IMR-90 (cell line): ENCODE measurements around the gene MPG. TPM values are rescaled to one million over a fixed set of nuclear protein-coding genes. Genes with fewer than 3 reads are reported as not detected.
A peak's percentile ranks its signal among the peaks of the same experiment; 100 is the strongest.

Experiments
- ATAC-seq: fragments of 200-7000 bp; cut with Tn5 transposase; 2 replicates; pipeline ENCODE4 v1.9.1; 2020; ENCODE audit warnings: low read depth, mild to moderate bottlenecking, moderate library complexity
- BruUV-seq: library from RNA; stranded (reverse); fragments of 400-500 nt; replicated peaks from 2 replicates; lab custom pipeline; 2021; lab: Mats Ljungman, UMichigan
- CTCF ChIA-PET: fragments of 300-600 bp; formaldehyde crosslinking; extraction: SDS; loops from one replicate; lab custom pipeline; 2021; ENCODE audit warnings: antibody characterized with exemption; lab: Yijun Ruan, JAX
- POLR2A ChIA-PET: fragments of 300-600 bp; sonication (Branson Sonifier 250); formaldehyde crosslinking; loops from one replicate; lab custom pipeline; 2022; ENCODE audit warnings: antibody characterized with exemption; ENCODE audit not compliant: unreplicated experiment; lab: Charles Lee
- DNase-seq: peaks from one replicate; pipeline ENCODE4 v3.0.0; 2013
- H2AFZ ChIP-seq: replicated peaks from 2 replicates; pipeline ENCODE3; 2013; ENCODE audit warnings: low read length, mild to moderate bottlenecking; ENCODE audit not compliant: poor library complexity
- H2AK5ac ChIP-seq: 2 replicates; pipeline ENCODE4 v1.6.1; 2013; ENCODE audit warnings: low read depth, low read length, inconsistent platforms
- H2AK9ac ChIP-seq: replicated peaks from 2 replicates; pipeline ENCODE3; 2013; ENCODE audit warnings: mild to moderate bottlenecking, low read depth, low read length, moderate library complexity; ENCODE audit not compliant: poor library complexity
- H2BK120ac ChIP-seq: 2 replicates; pipeline ENCODE4 v1.6.1; 2013; ENCODE audit warnings: low read depth, low read length, inconsistent platforms
- H2BK15ac ChIP-seq: 3 replicates; pipeline ENCODE4 v1.6.1; 2013; ENCODE audit warnings: low read depth, low read length, inconsistent platforms
- H2BK20ac ChIP-seq: 2 replicates; pipeline ENCODE4 v1.6.1; 2013; ENCODE audit warnings: low read depth, mild to moderate bottlenecking, inconsistent platforms, low read length, moderate library complexity
- H2BK5ac ChIP-seq: 2 replicates; pipeline ENCODE4 v1.6.1; 2013; ENCODE audit warnings: mild to moderate bottlenecking, low read depth, low read length, inconsistent platforms; ENCODE audit not compliant: poor library complexity, severe bottlenecking
- H3K14ac ChIP-seq: replicated peaks from 2 replicates; pipeline ENCODE4 v1.6.1; 2013; ENCODE audit warnings: low read depth, low read length, inconsistent platforms
- H3K18ac ChIP-seq: 2 replicates; pipeline ENCODE4 v1.6.1; 2013; ENCODE audit warnings: low read depth, low read length, control low read depth
- H3K23ac ChIP-seq: 2 replicates; pipeline ENCODE4 v1.6.1; 2013; ENCODE audit warnings: low read depth, low read length, inconsistent platforms
- H3K27ac ChIP-seq: 2 replicates; pipeline ENCODE4 v1.5.1; 2013; ENCODE audit warnings: mild to moderate bottlenecking, control low read depth, low read length; ENCODE audit not compliant: insufficient read depth
- H3K27me3 ChIP-seq: 2 replicates; pipeline ENCODE4 v1.6.1; 2013; ENCODE audit warnings: low read length; ENCODE audit not compliant: control insufficient read depth, insufficient read depth
- H3K36me3 ChIP-seq: 2 replicates; pipeline ENCODE4 v1.6.1; 2013; ENCODE audit warnings: low read length, mixed read lengths; ENCODE audit not compliant: control insufficient read depth, insufficient read depth
- H3K4ac ChIP-seq: 2 replicates; pipeline ENCODE4 v1.6.1; 2013; ENCODE audit warnings: low read depth, low read length, inconsistent platforms
- H3K4me1 ChIP-seq: 2 replicates; pipeline ENCODE4 v1.6.1; 2013; ENCODE audit warnings: low read length, mixed read lengths; ENCODE audit not compliant: control insufficient read depth, insufficient read depth
- H3K4me2 ChIP-seq: 2 replicates; pipeline ENCODE4 v1.6.1; 2013; ENCODE audit warnings: low read depth, mild to moderate bottlenecking, control low read depth, low read length, moderate library complexity
- H3K4me3 ChIP-seq: 2 replicates; pipeline ENCODE4 v1.5.1; 2013; ENCODE audit warnings: low read depth, mild to moderate bottlenecking, control low read depth, low read length, moderate library complexity; ENCODE audit not compliant: insufficient read depth
- H3K56ac ChIP-seq: 2 replicates; pipeline ENCODE4 v1.6.1; 2013; ENCODE audit warnings: low read length, inconsistent platforms; ENCODE audit not compliant: insufficient read depth; ENCODE audit errors: extremely low read depth
- H3K79me1 ChIP-seq, 2 experiments: 2 replicates each; pipeline ENCODE4 v1.6.1; 2013; ENCODE audit warnings: low read length in 2 of 2, inconsistent platforms in 1 of 2, low read depth in 1 of 2
- H3K9ac ChIP-seq: 2 replicates; pipeline ENCODE4 v1.6.1; 2013; ENCODE audit warnings: low read depth, low read length, control low read depth
- H3K9me1 ChIP-seq: 2 replicates; pipeline ENCODE4 v1.6.1; 2013; ENCODE audit warnings: low read length, inconsistent platforms; ENCODE audit not compliant: insufficient read depth
- H3K9me3 ChIP-seq: 2 replicates; pipeline ENCODE4 v1.6.1; 2013; ENCODE audit warnings: low read length; ENCODE audit not compliant: control insufficient read depth, insufficient read depth
- H4K20me1 ChIP-seq: 2 replicates; pipeline ENCODE4 v1.6.1; 2013; ENCODE audit warnings: low read length, inconsistent platforms; ENCODE audit not compliant: insufficient read depth
- H4K5ac ChIP-seq: 2 replicates; pipeline ENCODE4 v1.6.1; 2013; ENCODE audit warnings: mild to moderate bottlenecking, low read depth, low read length, control low read depth
- H4K8ac ChIP-seq, 2 experiments: 2 replicates each; pipeline ENCODE4 v1.6.1; 2013; ENCODE audit warnings: low read depth in 2 of 2, low read length in 2 of 2, control low read depth in 1 of 2, inconsistent platforms in 1 of 2
- H4K91ac ChIP-seq: 2 replicates; pipeline ENCODE4 v1.6.1; 2013; ENCODE audit warnings: low read depth, low read length, inconsistent platforms; ENCODE audit not compliant: insufficient read depth
- BHLHE40 ChIP-seq: fragments of 150-350 bp; IDR thresholded peaks from 2 replicates; pipeline ENCODE4 v1.6.1; 2016; ENCODE audit warnings: mild to moderate bottlenecking, low read depth, low read length
- CEBPB ChIP-seq: IDR thresholded peaks from 2 replicates; pipeline ENCODE4 v1.6.1; 2012; ENCODE audit warnings: low read depth, low read length, improper control_type of control experiment
- CTCF ChIP-seq: conservative IDR thresholded peaks from 2 replicates; pipeline ENCODE4 v1.5.1; 2012; ENCODE audit warnings: mild to moderate bottlenecking, low read depth, low read length, improper control_type of control experiment
- ELK1 ChIP-seq: fragments of 150-350 bp; IDR thresholded peaks from 2 replicates; pipeline ENCODE4 v1.6.1; 2016; ENCODE audit warnings: low read depth, mild to moderate bottlenecking, low read length, moderate library complexity, borderline replicate concordance
- MAFK ChIP-seq: IDR thresholded peaks from 2 replicates; pipeline ENCODE4 v1.6.1; 2012; ENCODE audit warnings: low read depth, low read length, improper control_type of control experiment
- MXI1 ChIP-seq: IDR thresholded peaks from 2 replicates; pipeline ENCODE4 v1.6.1; 2012; ENCODE audit warnings: low read depth, mild to moderate bottlenecking, low read length, moderate library complexity, borderline replicate concordance
- NFE2L2 ChIP-seq: fragments of 150-350 bp; IDR thresholded peaks from 2 replicates; pipeline ENCODE4 v1.6.1; 2016; ENCODE audit warnings: low read depth, mild to moderate bottlenecking, low read length
- POLR2A ChIP-seq: IDR thresholded peaks from 2 replicates; pipeline ENCODE4 v1.6.1; 2012; ENCODE audit warnings: mild to moderate bottlenecking, low read depth, low read length
- RAD21 ChIP-seq: IDR thresholded peaks from 2 replicates; pipeline ENCODE4 v1.6.1; 2012; ENCODE audit warnings: low read length, improper control_type of control experiment
- RCOR1 ChIP-seq: IDR thresholded peaks from 2 replicates; pipeline ENCODE4 v1.6.1; 2012; ENCODE audit warnings: mild to moderate bottlenecking, low read length, improper control_type of control experiment; ENCODE audit not compliant: insufficient replicate concordance
- RFX5 ChIP-seq: IDR thresholded peaks from 2 replicates; pipeline ENCODE4 v1.8.0; 2012; ENCODE audit warnings: low read depth, mild to moderate bottlenecking, low read length, moderate library complexity
- SMC3 ChIP-seq: fragments of 150-350 bp; IDR thresholded peaks from 2 replicates; pipeline ENCODE4 v1.6.1; 2016; ENCODE audit warnings: low read depth, mild to moderate bottlenecking, antibody characterized with exemption, low read length, moderate library complexity
- USF2 ChIP-seq: fragments of 150-350 bp; IDR thresholded peaks from 2 replicates; pipeline ENCODE4 v1.6.1; 2017; ENCODE audit warnings: mild to moderate bottlenecking, antibody characterized with exemption, low read length, low read depth
- WGBS, 2 experiments: methylation state at CpG; one replicate each; pipeline versions ENCODE4 v1.1.5 to v1.1.7; 2013; ENCODE audit warnings: missing lambda C conversion rate in 2 of 2; ENCODE audit not compliant: insufficient read length in 1 of 2; ENCODE audit errors: extremely low coverage in 2 of 2; 5-methylcytosine and 5-hydroxymethylcytosine counted together
- dilution Hi-C: fragments of 300-500 bp; cut with HindIII; formaldehyde crosslinking; loops from one replicate; pipeline ENCODE4 v1.14.3; 2018; ENCODE audit warnings: low sequenced_read_pairs; ENCODE audit not compliant: unreplicated experiment
- in situ Hi-C: fragments of 300-500 bp; cut with MboI; formaldehyde crosslinking; loops from 3 replicates; pipeline ENCODE4 v1.14.3; 2019; ENCODE audit warnings: low sequenced_read_pairs, inconsistent platforms, mixed read lengths
- intact Hi-C: fragments of 100-400 bp; cut with micrococcal nuclease; formaldehyde crosslinking; loops from 2 replicates; pipeline ENCODE4 v1.10.0; 2022
- polyA plus RNA-seq, 3 experiments: library from polyadenylated mRNA; depleted of rRNA; stranded (reverse); fragments of >200 nt; gene quantifications; 2 replicates each; pipeline ENCODE4 v1.2.3, GENCODE V29; 2012; ENCODE audit warnings: low replicate concordance in 1 of 3
- total RNA-seq: library from RNA; depleted of rRNA; stranded (reverse); fragments of >200 nt; gene quantifications from 2 replicates; pipeline ENCODE4 v1.2.3, GENCODE V29; 2012

The MPG gene
- total and polyA plus RNA-seq, 2 of the 4 experiments (the other 2 are of a cell fraction) = 66.7 to 135 TPM

- Histone ChIP-seq H3K36me3 (peaks cover 62% of the 10 kb centered on the region), H3K56ac (no peak overlapping the region), H3K9me1 (0 out of 2 replicates have a peak, but pooled peaks cover 5% of the 10 kb centered on the region), H3K4ac (no peak overlapping the region), H3K27ac (no peak overlapping the region), H3K18ac (no peak overlapping the region), H2AK5ac (no peak overlapping the region), H3K9ac (no peak overlapping the region), H3K27me3 (no peaks in the 10 kb centered on the region), H4K20me1 (peaks cover 49% of the 10 kb centered on the region), H2BK20ac (no peak overlapping the region), H3K4me3 (no peak overlapping the region), H3K79me1 (peaks cover 17 to 64% of the 10 kb centered on the region in 2 experiments), H2AK9ac (peak overlapping the region; percentile 72), H4K5ac (no peak overlapping the region), H3K23ac (no peak overlapping the region), H2AFZ (peak overlapping the region; percentile 11), H4K8ac (no peak overlapping the region), H3K14ac (no peak overlapping the region), H3K9me3 (no peaks in the 10 kb centered on the region), H2BK5ac (no peak overlapping the region), H2BK120ac (no peak overlapping the region), H3K4me1 (peaks cover 2% of the 10 kb centered on the region; the same call in 1 of the 2 replicates), H2BK15ac (no peak overlapping the region), H4K91ac (no peak overlapping the region), H3K4me2 (no peak overlapping the region)
- DNase-seq = no peak
- intact Hi-C loops (no loop called here), in situ Hi-C loops (no loop called here), dilution Hi-C loops (no loop called here)
- BruUV-seq = no TSS peak
- ChIA-PET POLR2A (interaction anchor here (0.6 kb wide), 1 partner anchor 173 kb away, joined by 3 read pairs; no protein-coding TSS in a partner anchor), CTCF (no interaction called here)
- WGBS, 2 experiments = 86% methylated on average over 8 of the region's 17 CpGs; no CpG with 5 or more reads in 1 of the 2 experiments
- TF ChIP-seq MXI1 = no peak
- no peak for TF ChIP-seq SMC3
- no peak for TF ChIP-seq ELK1
- no peak for TF ChIP-seq RAD21
- no peak for TF ChIP-seq MAFK
- no peak for TF ChIP-seq POLR2A
- TF ChIP-seq USF2 = no peak
- no peak for TF ChIP-seq RCOR1
- no peak for TF ChIP-seq RFX5
- TF ChIP-seq BHLHE40 = no peak
- no peak for TF ChIP-seq CEBPB
- TF ChIP-seq CTCF = no peak
- TF ChIP-seq NFE2L2 = no peak
- no peak for ATAC-seq
These were observed 21.6 kb upstream of the MPG start for GRCh38 chr16:56231-56927.
